CD4-positive, CD25-positive, alpha-beta regulatory T cell (primary cell): ENCODE results near the gene MAP3K5. TPM values are rescaled to one million over a fixed set of nuclear protein-coding genes. Genes with fewer than 3 reads are reported as not detected.

ENCODE experiments used
- ATAC-seq, 2 donors: fragments of 150-1000 bp; cut with Tn5 transposase; one replicate each; pipeline ENCODE4 v1.10.0; 2021; ENCODE audit warnings: low read depth in 2 of 2, moderate number of reproducible peaks in 2 of 2, moderate library complexity in 1 of 2
- DNase-seq, 3 donors: peaks; one replicate each; pipeline versions ENCODE4 v3.0.0 to v3.0.0-alpha.2; 2012 to 2022; ENCODE audit warnings: mixed read lengths in 1 of 3
- H3K27ac ChIP-seq: one replicate; pipeline ENCODE4 v1.7.0; 2013; ENCODE audit warnings: mild to moderate bottlenecking, low read length; ENCODE audit not compliant: insufficient read depth, poor library complexity, severe bottlenecking
- H3K27me3 ChIP-seq: one replicate; pipeline ENCODE4 v1.7.0; 2013; ENCODE audit warnings: low read length; ENCODE audit not compliant: control insufficient read depth, insufficient read depth
- H3K36me3 ChIP-seq: one replicate; pipeline ENCODE4 v1.7.0; 2013; ENCODE audit warnings: mild to moderate bottlenecking, low read length, moderate library complexity; ENCODE audit not compliant: control insufficient read depth, insufficient read depth
- H3K4me1 ChIP-seq: 2 replicates; pipeline ENCODE4 v1.7.0; 2013; ENCODE audit warnings: mild to moderate bottlenecking, low read length; ENCODE audit not compliant: insufficient read depth, control insufficient read depth, poor library complexity, severe bottlenecking
- H3K4me3 ChIP-seq: one replicate; pipeline ENCODE4 v1.7.0; 2013; ENCODE audit warnings: low read depth, mild to moderate bottlenecking, low read length, moderate library complexity
- H3K9me3 ChIP-seq, 2 experiments: 1 replicate in 1 of 2; 2 replicates in 1 of 2; pipeline ENCODE4 v1.7.0; 2013; ENCODE audit warnings: low read length in 2 of 2, mild to moderate bottlenecking in 1 of 2, moderate library complexity in 1 of 2; ENCODE audit not compliant: control insufficient read depth in 2 of 2
- H3K27ac Mint-ChIP-seq, 3 donors: one replicate each; pipeline ENCODE4 v1.8.0; 2020 to 2022; ENCODE audit warnings: mild to moderate bottlenecking in 3 of 3, mixed read lengths in 3 of 3, moderate library complexity in 2 of 3
- H3K27me3 Mint-ChIP-seq: one replicate; pipeline ENCODE4 v1.8.0; 2022; ENCODE audit warnings: mild to moderate bottlenecking, mixed read lengths
- H3K36me3 Mint-ChIP-seq: one replicate; pipeline ENCODE4 v1.8.0; 2020; ENCODE audit warnings: mixed read lengths
- H3K4me1 Mint-ChIP-seq, 4 donors: one replicate each; pipeline ENCODE4 v1.8.0; 2020 to 2022; ENCODE audit warnings: mixed read lengths in 4 of 4, mild to moderate bottlenecking in 1 of 4
- H3K4me3 Mint-ChIP-seq, 4 donors: one replicate each; pipeline ENCODE4 v1.8.0; 2020 to 2022; ENCODE audit warnings: mild to moderate bottlenecking in 4 of 4, mixed read lengths in 4 of 4, moderate library complexity in 3 of 4
- H3K9me3 Mint-ChIP-seq, 7 donors: one replicate each; pipeline ENCODE4 v1.8.0; 2020 to 2022; ENCODE audit warnings: mixed read lengths in 7 of 7, mild to moderate bottlenecking in 3 of 7, moderate library complexity in 2 of 7
- polyA plus RNA-seq, 4 donors: library from polyadenylated mRNA; unstranded; fragments of 300-500 nt; fragmentation: Illumina TruSeq; gene quantifications; one replicate each; pipeline ENCODE4 v1.2.3, GENCODE V29; 2021
- total RNA-seq: library from RNA; stranded (reverse); gene quantifications from one replicate; pipeline ENCODE4 v1.2.3, GENCODE V29; 2022

MAP3K5 gene
- total and polyA plus RNA-seq, 5 donors from 2014 or later: 14.4 to 44.0 (median 20.5) TPM

DNA sequence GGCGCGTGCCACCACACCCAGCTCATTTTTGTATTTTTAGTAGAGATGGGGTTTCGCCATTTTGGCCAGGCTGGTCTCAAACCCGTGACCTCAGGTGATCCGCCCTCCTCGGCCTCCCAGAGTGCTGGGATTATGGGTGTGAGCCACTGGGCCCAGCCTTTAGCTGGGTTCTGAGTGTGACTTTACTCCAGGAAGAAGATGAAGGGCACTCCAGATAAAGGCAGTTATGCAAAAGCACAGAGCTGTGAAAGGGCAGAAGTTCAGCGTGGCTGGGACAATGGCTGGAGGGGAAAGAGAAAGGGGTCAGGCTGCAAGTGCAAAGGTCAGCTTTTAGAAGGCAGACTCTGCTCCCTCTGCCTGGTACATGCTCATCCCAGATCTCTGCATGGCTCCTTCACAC lies 39.7 kb downstream of the MAP3K5 start:
- H3K36me3 ChIP-seq: no peaks in the 10 kb centered on the region
- Mint-ChIP-seq H3K9me3 (no peaks in the 10 kb centered on the region), H3K4me1 (peaks cover 33 to 97% (median 77%) of the 10 kb centered on the region in 4 donors), H3K27me3 (no peaks in the 10 kb centered on the region), H3K36me3 (peaks cover 8% of the 10 kb centered on the region), H3K27ac (peak overlapping the region; percentile 65 to 100 (median 97)), H3K4me3 (peak overlapping the region; percentile 52 to 91 (median 64))
- DNase-seq: no peak
- peaks cover 75% of the 10 kb centered on the region for H3K4me1 ChIP-seq
- no peaks in the 10 kb centered on the region for H3K27me3 ChIP-seq
- H3K9me3 ChIP-seq: no peaks in the 10 kb centered on the region
- peak overlapping the region; percentile 39 for H3K4me3 ChIP-seq
- peak overlapping the region; percentile 74 for H3K27ac ChIP-seq
- ATAC-seq: no peak

GRCh38 chr6:136751991-136752390 lies 40.3 kb downstream of the MAP3K5 start:
- Mint-ChIP-seq H3K4me3 (peak overlapping the region; percentile 55 to 91 (median 77)), H3K36me3 (peaks cover 4% of the 10 kb centered on the region), H3K9me3 (no peaks in the 10 kb centered on the region), H3K4me1 (peaks cover 39 to 99% (median 78%) of the 10 kb centered on the region in 4 donors), H3K27me3 (no peaks in the 10 kb centered on the region), H3K27ac (peak overlapping the region; percentile 65 to 100 (median 97))
- Histone ChIP-seq H3K27ac (peak overlapping the region; percentile 74), H3K4me1 (peaks cover 72% of the 10 kb centered on the region), H3K9me3 (no peaks in the 10 kb centered on the region), H3K36me3 (no peaks in the 10 kb centered on the region), H3K27me3 (no peaks in the 10 kb centered on the region), H3K4me3 (peak overlapping the region; percentile 75)
- ATAC-seq (no peak), DNase-seq (no peak)

DNA sequence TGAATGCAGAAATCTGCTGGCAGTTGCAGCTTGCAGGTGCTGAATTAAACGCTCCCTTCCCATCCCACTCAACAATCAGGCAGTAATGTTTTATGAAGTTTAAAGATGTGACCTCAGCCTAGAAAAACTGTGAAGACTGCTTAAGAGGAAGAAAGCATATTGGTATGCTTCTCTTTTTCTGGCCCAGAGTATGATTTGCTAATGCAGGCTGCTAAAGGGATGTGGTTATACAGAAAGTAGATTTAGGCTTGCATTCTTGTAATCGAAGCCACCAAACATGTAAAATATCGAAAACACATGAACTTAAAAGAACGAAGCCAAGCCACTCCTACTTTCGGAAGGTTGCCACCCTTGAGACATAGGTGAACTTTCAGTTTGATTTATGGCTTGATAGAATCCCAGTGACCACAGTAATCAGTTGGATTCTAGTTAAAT lies 40.7 kb downstream of the MAP3K5 start:
- ATAC-seq (peak; percentile 84 to 85), DNase-seq (peak in 2 of 3 donors; percentile 75 to 94)
- H3K36me3 ChIP-seq: no peaks in the 10 kb centered on the region
- peak overlapping the region; percentile 75 for H3K4me3 ChIP-seq
- no peaks in the 10 kb centered on the region for H3K27me3 Mint-ChIP-seq
- H3K9me3 Mint-ChIP-seq: no peaks in the 10 kb centered on the region
- H3K9me3 ChIP-seq: no peaks in the 10 kb centered on the region
- peak overlapping the region; percentile 65 to 100 (median 83) for H3K27ac Mint-ChIP-seq
- peak overlapping the region; percentile 74 for H3K27ac ChIP-seq
- peaks cover 39 to 97% (median 76%) of the 10 kb centered on the region in 4 donors for H3K4me1 Mint-ChIP-seq
- peaks cover 71% of the 10 kb centered on the region for H3K4me1 ChIP-seq
- H3K27me3 ChIP-seq: no peaks in the 10 kb centered on the region
- peaks cover 4% of the 10 kb centered on the region for H3K36me3 Mint-ChIP-seq
- peak overlapping the region; percentile 55 to 91 (median 77) for H3K4me3 Mint-ChIP-seq

- H3K9me3 ChIP-seq: no peaks in the 10 kb centered on the region
- no peaks in the 10 kb centered on the region for H3K27me3 ChIP-seq
- H3K4me1 ChIP-seq: peaks cover 71% of the 10 kb centered on the region
- peak overlapping the region; percentile 74 for H3K27ac ChIP-seq
- Mint-ChIP-seq H3K4me3 (peak overlapping the region; percentile 55 to 91 (median 77)), H3K27ac (peak overlapping the region; percentile 65 to 100 (median 83)), H3K27me3 (no peaks in the 10 kb centered on the region), H3K4me1 (peaks cover 44 to 97% (median 77%) of the 10 kb centered on the region in 4 donors), H3K9me3 (no peaks in the 10 kb centered on the region), H3K36me3 (peaks cover 4% of the 10 kb centered on the region)
- H3K36me3 ChIP-seq: no peaks in the 10 kb centered on the region
- ATAC-seq: no peak
- H3K4me3 ChIP-seq: peak overlapping the region; percentile 75
- no peak for DNase-seq
These were observed 41.4 kb downstream of the MAP3K5 start for GRCh38 chr6:136750696-136751521.

DNA sequence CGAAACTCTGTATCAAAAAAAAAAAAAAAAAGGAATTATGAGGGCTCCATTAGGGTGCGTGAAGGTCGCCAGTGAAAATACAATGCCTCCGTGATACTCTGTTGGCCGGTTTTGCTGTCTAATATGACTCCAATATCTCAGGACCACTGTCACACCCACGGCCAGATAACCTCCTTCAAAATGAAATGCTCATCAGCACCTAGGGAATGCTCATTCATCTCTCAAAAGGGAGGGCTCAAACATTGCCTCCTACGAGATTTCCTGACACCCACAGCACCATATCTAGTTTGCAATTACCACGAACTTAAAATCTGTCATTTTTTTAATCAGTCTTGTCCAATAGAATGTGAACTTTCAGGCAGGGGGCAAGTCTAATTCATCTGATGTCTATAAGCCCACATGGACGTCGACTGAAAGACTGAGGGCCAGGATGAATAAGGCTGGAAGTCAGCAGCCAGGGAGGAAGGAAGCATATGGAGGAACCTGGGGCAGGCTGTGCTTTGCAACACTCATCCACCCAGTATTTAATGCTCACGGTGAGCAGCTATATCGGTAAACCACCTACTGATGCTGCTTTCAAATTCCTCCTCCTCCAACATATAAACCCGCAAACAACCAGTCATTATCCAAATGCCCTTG lies 42.8 kb downstream of the MAP3K5 start:
- H3K9me3 Mint-ChIP-seq: no peaks in the 10 kb centered on the region
- H3K4me1 Mint-ChIP-seq: peaks cover 44 to 97% (median 78%) of the 10 kb centered on the region in 4 donors
- peak overlapping the region in 3 of 4 donors; percentile 30 to 91 (median 61) for H3K4me3 Mint-ChIP-seq
- H3K36me3 Mint-ChIP-seq: no peaks in the 10 kb centered on the region
- peak overlapping the region; percentile 65 to 100 (median 83) for H3K27ac Mint-ChIP-seq
- no peaks in the 10 kb centered on the region for H3K36me3 ChIP-seq
- H3K4me3 ChIP-seq: no peak overlapping the region
- H3K27me3 Mint-ChIP-seq: no peaks in the 10 kb centered on the region
- H3K27ac ChIP-seq: peak overlapping the region; percentile 74
- H3K4me1 ChIP-seq: peaks cover 64% of the 10 kb centered on the region
- no peaks in the 10 kb centered on the region for H3K9me3 ChIP-seq
- ATAC-seq: no peak
- no peak for DNase-seq
- no peaks in the 10 kb centered on the region for H3K27me3 ChIP-seq

- Histone ChIP-seq H3K4me3 (peak overlapping the region; percentile 6), H3K4me1 (peaks cover 44% of the 10 kb centered on the region), H3K27ac (peak overlapping the region; percentile 59), H3K9me3 (no peaks in the 10 kb centered on the region), H3K27me3 (no peaks in the 10 kb centered on the region), H3K36me3 (no peaks in the 10 kb centered on the region)
- H3K27ac Mint-ChIP-seq: peak overlapping the region; percentile 65 to 100 (median 68)
- peaks cover 46 to 94% (median 73%) of the 10 kb centered on the region in 4 donors for H3K4me1 Mint-ChIP-seq
- no peak overlapping the region for H3K4me3 Mint-ChIP-seq
- no peaks in the 10 kb centered on the region for H3K36me3 Mint-ChIP-seq
- no peaks in the 10 kb centered on the region for H3K27me3 Mint-ChIP-seq
- DNase-seq: no peak
- peaks cover 0 to 2% (median 0%) of the 10 kb centered on the region in 7 donors for H3K9me3 Mint-ChIP-seq
- no peak for ATAC-seq
These were observed 44.8 kb downstream of the MAP3K5 start for GRCh38 chr6:136747507-136747906.

- no peak for ATAC-seq
- peak overlapping the region in 1 of 3 donors; percentile 32 for H3K27ac Mint-ChIP-seq
- no peak overlapping the region for H3K4me3 Mint-ChIP-seq
- H3K9me3 ChIP-seq: no peaks in the 10 kb centered on the region
- H3K27me3 ChIP-seq: no peaks in the 10 kb centered on the region
- peaks cover 26% of the 10 kb centered on the region for H3K4me1 ChIP-seq
- peaks cover 0 to 2% (median 0%) of the 10 kb centered on the region in 7 donors for H3K9me3 Mint-ChIP-seq
- H3K4me1 Mint-ChIP-seq: peaks cover 44 to 85% (median 67%) of the 10 kb centered on the region in 4 donors
- H3K27ac ChIP-seq: no peak overlapping the region
- DNase-seq: no peak
- H3K36me3 ChIP-seq: no peaks in the 10 kb centered on the region
- no peak overlapping the region for H3K4me3 ChIP-seq
- H3K36me3 Mint-ChIP-seq: no peaks in the 10 kb centered on the region
- H3K27me3 Mint-ChIP-seq: no peaks in the 10 kb centered on the region
These were observed 47.0 kb downstream of the MAP3K5 start for GRCh38 chr6:136745300-136745699.
